HG02588 (cell line): ENCODE measurements around the gene MS4A6A.
"Not testable (repeated sequence)": the region's sequence is repeated elsewhere in the genome, so short reads cannot be mapped to it uniquely, and the experiment has no call there.

Source experiments
- ATAC-seq: cut with Tn5 transposase; IDR thresholded peaks from one replicate; pipeline ENCODE4 v1.9.1; 2021; ENCODE audit warnings: mild to moderate bottlenecking, moderate library complexity; ENCODE audit not compliant: unreplicated experiment

The MS4A6A gene

GRCh38 chr11:60184824-60185511 lies 2.1 kb upstream of the MS4A6A start:
- ATAC-seq: no peak

- no peak for ATAC-seq
Measured at GRCh38 chr11:60183591-60184205, 815 bp upstream of the MS4A6A start.

GRCh38 chr11:60175860-60176275 lies 7.0 kb downstream of the MS4A6A start:
- ATAC-seq: peak; percentile 80

DNA sequence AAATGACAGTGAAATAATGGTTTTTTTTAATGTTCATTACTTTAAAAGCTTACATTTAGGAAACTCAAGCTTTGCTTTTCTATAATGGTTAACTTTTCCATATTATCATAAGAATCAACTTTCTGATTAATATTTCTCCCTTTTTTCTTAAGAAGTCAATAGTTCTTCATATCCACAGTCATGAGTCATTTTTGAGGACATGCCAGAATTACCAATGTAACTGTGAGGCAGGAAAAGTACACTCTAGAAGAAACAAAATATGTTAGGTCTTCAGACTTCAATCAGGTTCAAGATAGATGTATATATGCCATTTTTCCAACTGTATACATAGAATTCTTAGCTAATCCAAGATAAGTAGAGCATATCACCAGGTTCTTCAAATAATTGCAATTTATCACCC lies 10.9 kb downstream of the MS4A6A start:
- ATAC-seq: no peak

- no peak for ATAC-seq
Measured at GRCh38 chr11:60170566-60170965, 12.3 kb downstream of the MS4A6A start.

GRCh38 chr11:60169264-60169915 lies 13.5 kb downstream of the MS4A6A start:
- no peak for ATAC-seq

GRCh38 chr11:60168306-60168705 lies 14.6 kb downstream of the MS4A6A start:
- ATAC-seq: no peak

DNA sequence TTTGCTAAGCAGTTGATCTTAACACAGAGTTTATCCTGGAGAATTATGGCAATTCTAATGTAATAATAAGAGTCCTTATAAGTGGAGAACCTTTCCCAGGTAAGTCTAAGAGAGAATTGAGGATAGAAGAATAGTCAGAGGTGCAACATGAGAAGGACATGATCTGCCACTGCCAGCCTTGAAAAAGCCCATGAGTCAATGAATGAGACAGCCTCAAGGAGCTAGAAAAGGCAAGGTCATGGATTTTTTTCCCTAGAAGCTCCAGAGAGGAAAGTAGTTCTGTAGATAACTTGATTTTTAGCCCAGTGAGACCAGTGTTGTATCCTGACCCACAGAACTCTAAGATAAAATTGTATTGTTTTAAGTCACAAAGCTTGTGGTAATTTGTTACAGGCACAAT lies 16.9 kb downstream of the MS4A6A start:
- no peak for ATAC-seq

- ATAC-seq: no peak
Measured at GRCh38 chr11:60165538-60165937, 17.3 kb downstream of the MS4A6A start.

DNA sequence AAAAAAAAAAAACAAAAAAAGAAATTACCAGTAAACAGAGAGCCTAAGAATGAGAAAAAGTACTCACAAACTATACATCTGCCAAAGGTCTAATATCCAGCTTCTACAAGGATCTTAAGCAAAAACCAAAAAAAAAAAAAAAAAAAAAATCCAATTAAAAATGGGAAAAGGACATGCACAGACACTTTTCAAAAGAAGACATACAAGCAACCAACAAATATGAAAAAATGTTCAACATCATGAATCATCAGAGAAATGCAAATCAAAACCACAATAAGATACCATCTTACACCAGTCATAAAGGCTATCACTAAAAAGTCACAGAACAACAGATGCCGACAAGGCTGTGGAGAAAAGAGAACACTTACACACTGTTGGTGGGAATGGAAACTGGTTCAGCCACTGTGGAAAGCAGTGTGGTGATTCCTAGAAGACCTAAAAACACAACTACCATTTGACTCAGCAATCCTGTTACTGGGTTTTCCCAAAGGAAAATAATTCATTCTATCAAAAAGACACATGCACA lies 18.3 kb downstream of the MS4A6A start:
- ATAC-seq: no peak

DNA sequence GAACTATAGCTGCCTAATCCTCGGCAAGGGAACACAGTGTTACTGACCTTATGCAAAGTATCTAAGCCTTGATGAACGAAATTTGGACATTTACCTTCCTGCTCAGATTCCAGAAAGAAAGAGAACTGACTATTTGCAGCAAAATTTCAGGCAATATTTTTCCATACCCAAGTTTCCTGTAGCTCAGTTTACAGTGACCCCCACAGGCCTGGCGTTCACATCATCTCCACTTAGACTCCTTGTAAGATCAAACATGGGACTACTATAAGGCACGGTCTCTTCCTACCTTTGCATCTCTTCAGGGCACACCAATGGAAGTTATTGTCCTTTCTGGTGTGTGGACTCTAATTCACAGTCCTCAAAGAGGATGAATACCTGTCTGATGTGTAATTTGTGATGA lies 21.1 kb downstream of the MS4A6A start:
- no peak for ATAC-seq

- no peak for ATAC-seq
Measured at GRCh38 chr11:60161107-60161506, 21.8 kb downstream of the MS4A6A start.

DNA sequence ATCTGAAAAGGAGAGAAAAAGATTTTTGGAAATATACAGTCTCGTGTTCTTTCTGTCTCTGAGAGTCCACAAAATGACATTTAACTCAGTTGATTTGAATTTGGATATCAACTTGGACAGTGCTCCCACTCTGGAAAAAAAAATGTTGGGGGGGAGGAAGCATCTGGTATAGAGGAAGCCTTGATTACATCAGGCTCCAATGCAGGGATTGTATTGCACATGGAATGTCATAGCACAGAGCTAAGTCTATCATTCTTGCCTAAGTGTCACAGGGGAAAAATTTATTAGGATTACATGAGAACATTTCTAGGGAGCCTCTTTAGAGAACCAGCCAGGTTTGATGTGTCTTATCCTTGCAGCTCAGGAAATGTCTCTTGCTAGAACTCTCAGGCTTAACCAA lies 23.0 kb downstream of the MS4A6A start:
- ATAC-seq: no peak

DNA sequence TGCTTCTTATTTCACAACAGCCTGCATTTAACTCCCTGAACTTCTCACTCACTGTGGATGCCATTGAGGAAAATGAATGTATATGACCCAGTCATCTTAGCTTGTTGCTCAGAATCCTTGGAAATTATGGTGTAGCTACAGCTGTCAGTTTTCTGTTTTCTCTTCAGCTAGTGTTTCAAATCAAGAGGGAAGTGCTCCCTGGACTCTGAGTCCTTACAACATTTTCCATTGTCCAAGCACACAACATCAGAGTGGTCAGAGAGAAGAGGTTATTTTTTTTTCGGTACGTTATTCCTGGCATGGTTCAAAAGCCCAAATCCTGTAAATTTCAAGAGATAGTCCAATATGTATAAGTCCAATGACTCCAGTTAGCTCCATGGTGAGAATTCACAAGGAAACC lies 23.6 kb downstream of the MS4A6A start:
- no peak for ATAC-seq

GRCh38 chr11:60158636-60159035 lies 24.2 kb downstream of the MS4A6A start:
- no peak for ATAC-seq

DNA sequence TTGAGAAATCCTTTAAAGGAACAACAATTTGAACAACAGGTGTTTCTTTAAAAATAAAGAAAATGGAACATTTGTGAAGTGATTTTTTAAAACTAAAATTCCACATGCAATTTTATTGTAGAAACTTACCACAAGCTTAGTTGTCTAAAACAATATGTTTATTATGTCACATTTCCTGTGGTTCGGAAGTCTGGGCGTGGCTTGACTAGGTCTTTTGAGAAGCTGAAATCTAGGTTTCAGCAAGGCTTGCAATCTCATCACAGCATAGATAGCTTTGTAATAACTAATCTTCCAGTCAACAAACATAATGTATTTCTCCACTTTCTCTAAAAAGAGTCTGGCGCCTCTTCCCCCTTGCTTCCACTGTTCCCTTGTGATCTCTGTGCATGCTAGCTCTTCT lies 27.0 kb downstream of the MS4A6A start:
- no peak for ATAC-seq

DNA sequence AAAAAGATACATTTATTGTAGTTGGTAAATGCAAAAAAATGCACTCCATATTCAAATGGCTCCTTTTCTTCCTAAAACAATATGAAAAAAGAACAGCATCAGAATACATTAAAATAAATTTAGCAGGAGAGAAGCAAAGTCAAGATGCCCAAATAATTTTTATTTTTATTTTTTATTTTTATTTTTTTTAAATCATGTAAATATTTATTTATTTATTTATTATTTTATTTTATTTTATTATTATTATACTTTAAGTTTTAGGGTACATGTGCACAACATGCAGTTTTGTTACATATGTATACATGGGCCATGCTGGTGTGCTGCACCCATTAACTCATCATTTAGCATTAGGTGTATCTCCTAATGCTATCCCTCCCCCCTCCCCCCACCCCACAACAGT lies 30.2 kb downstream of the MS4A6A start:
- not testable (repeated sequence) for ATAC-seq

DNA sequence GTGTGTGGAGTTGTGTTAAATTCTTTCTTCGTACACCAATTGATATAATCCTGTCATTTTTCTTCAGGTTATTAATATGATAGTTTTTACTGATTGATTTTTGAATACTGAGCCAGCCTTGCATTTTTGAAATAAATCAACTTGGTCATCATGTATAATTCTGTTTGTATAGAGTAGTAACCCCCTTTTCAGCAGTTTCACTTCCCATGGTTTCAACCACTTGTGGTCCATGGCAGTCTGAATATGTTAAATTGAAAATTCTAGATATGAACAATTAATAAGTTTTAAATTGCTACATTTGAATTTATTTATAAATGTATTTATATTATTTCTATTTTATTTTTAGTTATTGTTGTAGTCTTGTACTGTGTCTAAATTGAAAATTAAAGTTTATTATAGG lies 32.6 kb downstream of the MS4A6A start:
- ATAC-seq: no peak

DNA sequence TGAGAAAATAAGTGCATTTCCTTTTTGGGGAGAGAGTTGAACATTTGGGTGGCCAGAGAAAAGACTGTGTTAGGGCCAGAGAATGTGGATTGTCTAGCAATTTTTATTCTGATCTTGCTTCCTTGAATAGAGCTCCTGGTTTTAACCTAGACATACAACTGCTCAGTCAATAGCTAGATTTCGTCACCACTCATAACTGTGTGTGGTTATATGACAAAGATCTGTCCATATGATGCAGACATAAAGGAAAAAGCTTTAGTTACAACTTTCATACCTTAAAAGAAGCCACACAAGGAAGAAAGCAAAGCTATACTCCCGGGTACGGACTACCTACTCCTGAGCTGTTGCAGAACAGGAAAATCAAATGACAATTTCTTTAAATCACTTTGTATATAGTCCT lies 37.2 kb downstream of the MS4A6A start:
- ATAC-seq: no peak

- ATAC-seq: no peak
Measured at GRCh38 chr11:60143768-60144167, 39.1 kb downstream of the MS4A6A start.

DNA sequence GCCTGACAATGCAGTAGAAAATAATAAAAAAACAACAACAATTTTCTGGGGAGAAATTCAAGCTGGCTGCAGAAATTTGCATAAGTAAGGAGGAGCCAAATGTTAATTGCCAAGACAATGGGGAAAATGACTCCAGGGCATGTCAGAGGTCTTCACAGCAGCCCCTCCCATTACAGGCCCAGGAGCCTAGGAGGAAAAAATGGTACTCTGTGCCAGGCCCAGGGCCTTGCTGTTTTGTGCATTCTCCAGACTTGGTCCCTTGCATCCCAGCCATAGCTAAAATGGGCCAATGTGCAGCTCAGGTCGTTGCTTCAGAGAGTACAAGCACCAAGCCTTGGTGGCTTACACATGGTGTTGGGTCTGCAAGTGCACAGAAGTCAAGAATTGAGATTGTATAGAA lies 49.0 kb downstream of the MS4A6A start:
- ATAC-seq: no peak

GRCh38 chr11:60131912-60132311 lies 51.0 kb downstream of the MS4A6A start:
- ATAC-seq: no peak
